Measurements from ENCODE around the gene CHL1.

Gene CHL1

GRCh38 chr3:373193-373779, 176.7 kb downstream of the CHL1 start:
- no peak for DNase-seq (ENCODE audit: low read depth, low spot score)
- no peak overlapping the region for H3K27ac ChIP-seq

DNA sequence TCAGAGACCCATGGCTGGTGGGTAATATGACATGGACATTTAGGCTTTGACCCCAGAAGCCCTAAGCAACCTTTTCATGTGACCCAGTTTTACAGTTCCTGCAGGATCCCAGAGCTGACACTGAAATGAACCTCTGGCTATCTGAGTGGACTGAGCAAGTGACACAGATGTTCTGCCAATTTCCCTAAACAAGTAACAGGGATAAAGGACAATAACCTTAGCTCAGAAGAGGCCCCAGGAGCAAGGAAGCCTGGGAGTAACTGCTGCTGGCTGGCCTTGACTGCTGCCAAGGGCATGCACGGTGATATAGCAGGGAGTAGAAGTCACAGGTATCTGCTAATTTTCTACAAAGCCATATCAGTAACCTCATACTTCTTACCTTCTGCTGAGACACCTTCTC, 177.9 kb downstream of the CHL1 start:
- DNase-seq (ENCODE audit: low read depth, low spot score), result no peak
- H3K27ac ChIP-seq, result no peak overlapping the region

DNA sequence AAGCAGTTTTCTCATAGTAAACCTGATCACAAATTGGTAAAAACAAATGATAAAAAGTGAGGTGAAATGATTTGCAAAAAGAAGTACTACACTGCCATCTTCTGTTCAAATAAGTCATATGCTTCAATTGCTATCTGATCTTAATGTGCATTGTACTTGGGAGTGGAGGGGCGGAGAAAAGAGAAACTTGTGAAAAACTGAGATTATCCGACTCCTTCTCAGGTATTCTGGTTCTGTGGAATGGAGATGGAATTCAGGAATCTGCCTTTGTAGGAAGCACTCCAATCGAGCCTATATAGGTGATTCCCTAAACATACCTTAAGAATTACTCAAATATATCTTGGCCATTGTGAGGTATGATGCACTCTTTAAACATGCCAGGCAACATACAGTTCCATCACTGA, 180.6 kb downstream of the CHL1 start:
- H3K27ac ChIP-seq, result peak overlapping the region; percentile 62
- DNase-seq (ENCODE audit: low read depth, low spot score), result no peak

GRCh38 chr3:380801-381200, 184.2 kb downstream of the CHL1 start:
- H3K27ac ChIP-seq, result no peak overlapping the region
- no peak for DNase-seq (ENCODE audit: low read depth, low spot score)

DNA sequence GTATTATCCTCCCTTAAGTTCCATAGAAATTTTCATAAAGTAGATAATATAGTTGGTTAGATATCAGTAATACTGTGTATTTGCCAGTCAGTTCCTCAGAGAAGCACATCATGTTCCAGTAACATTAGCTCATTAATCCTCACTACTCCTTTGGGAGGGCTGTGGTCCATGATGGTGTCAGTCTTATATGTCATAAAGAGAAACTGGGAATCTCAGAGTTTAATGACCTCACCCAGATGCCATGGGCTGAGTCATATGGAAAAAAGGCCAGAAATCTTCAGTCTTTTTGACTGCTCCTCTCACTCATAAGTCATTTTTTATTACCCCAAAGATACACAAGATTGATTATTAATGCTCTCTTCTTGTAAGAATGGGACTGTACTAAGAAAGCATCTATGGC, 188.6 kb downstream of the CHL1 start:
- H3K27ac ChIP-seq, result peak overlapping the region; percentile 20
- peak; percentile 51 for DNase-seq (ENCODE audit: low read depth, low spot score)

DNA sequence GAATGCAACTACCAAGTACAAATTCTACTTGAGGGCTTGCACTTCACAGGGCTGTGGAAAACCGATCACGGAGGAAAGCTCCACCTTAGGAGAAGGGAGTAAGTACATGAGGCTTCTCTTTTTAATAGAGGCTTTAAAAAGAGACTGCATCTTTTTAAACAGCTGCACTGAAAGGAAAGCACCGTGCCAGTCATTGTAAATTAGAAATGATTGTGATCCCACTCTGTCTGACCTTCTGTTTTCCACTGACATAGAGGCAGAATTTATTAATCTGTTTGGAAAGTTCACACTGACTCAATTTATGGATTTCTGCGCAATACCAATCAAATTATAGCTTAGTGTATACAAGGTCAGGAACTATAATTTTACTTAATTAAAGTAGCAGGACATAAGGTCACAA, 198.2 kb downstream of the CHL1 start:
- no peak overlapping the region for H3K27ac ChIP-seq
- DNase-seq (ENCODE audit: low read depth, low spot score), result no peak

GRCh38 chr3:396293-396692, 199.7 kb downstream of the CHL1 start:
- no peak overlapping the region for H3K27ac ChIP-seq
- no peak for DNase-seq (ENCODE audit: low read depth, low spot score)

- no peak overlapping the region for H3K27ac ChIP-seq
- no peak for DNase-seq (ENCODE audit: low read depth, low spot score)
These were observed 203.1 kb downstream of the CHL1 start for GRCh38 chr3:399647-400046.

DNA sequence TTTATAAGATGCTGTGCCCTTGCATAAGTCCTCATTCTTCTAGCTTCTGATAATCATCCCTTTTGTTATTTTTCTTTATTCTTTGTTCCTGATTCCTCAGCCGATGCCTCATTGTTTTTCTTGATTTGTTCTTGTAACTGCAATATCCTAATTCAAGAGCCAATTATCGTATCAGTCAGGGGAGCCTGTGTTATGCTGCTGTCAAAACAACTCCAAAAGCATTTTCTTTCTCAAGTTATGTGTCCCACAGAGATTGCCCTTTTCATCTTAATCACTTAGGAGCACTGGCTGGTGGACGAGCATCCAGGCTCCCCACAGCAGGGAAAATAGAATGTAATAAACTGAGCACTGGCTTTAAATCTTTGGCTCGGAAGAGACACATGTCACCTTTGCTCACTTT, 207.3 kb downstream of the CHL1 start:
- no peak overlapping the region for H3K27ac ChIP-seq
- no peak for DNase-seq (ENCODE audit: low read depth, low spot score)

DNA sequence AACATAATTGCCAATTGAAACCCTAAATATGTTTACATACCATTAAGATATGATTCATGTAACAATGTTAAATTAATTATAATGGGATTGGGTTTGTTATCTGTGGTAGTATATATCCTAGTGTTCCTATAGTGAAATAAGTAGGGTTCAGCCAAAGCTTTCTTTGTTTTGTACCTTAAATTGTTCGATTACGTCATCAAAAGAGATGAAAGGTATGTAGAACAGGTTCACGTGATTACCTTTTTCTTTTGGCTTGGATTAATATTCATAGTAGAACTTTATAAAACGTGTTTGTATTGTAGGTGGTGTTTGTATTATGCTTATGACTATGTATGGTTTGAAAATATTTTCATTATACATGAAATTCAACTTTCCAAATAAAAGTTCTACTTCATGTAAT, 212.4 kb downstream of the CHL1 start:
- DNase-seq (ENCODE audit: low read depth, low spot score), result no peak
- H3K27ac ChIP-seq, result no peak overlapping the region

- H3K27ac ChIP-seq, result no peak overlapping the region
- no peak for DNase-seq (ENCODE audit: low read depth, low spot score)
These were observed 214.7 kb downstream of the CHL1 start for GRCh38 chr3:411226-411625.

DNA sequence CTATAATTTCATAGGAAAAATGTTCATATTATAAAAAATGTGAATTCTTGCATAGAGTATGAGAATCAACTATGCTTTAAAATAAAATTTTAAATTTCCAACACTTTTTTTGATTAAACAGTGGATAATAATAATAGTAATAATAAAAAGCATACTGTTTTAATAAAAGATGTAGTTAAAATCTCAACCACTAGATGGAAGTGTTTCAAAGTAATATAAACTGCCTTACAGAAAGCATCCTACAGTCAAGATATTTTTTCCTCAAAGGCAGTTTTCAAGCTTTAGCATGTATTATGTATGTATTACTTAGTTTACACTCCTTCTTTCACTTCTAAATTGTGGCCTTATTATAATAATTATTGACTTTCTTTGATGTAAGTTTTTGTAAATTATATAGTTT, 217.5 kb downstream of the CHL1 start:
- no peak overlapping the region for H3K27ac ChIP-seq
- DNase-seq (ENCODE audit: low read depth, low spot score), result no peak

DNA sequence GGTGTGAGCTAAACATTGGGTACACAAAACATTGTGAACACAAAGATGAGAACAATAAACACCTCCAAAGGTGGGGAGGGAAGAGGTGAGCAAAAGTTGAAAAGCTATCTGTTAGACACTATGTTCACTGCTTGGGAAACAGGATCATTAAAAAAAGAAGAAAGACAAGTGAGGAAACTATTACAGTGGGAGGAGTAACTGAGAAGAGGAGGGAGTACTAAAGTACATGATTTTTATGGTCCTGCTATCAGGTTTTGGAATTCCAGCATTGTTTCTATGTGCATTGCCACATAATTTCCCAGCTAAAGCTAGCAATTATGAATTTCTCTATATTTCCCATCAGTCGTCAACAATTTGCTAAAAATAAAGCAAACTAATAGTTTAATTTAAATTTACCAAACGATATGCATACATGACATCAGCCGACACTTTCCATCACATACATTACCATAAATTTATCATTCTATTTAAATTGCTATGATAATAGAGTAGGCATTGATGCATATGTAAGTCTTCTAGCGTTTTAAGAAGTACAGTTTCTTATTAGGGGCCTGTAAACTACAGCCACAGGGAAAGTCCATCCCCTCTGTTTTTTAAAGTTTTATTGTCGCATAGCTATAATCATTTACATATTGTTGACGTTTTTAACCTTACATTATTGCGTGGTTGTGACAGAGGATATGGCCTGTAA, 221.8 kb downstream of the CHL1 start:
- no peak overlapping the region for H3K27ac ChIP-seq
- no peak for DNase-seq (ENCODE audit: low read depth, low spot score)

DNA sequence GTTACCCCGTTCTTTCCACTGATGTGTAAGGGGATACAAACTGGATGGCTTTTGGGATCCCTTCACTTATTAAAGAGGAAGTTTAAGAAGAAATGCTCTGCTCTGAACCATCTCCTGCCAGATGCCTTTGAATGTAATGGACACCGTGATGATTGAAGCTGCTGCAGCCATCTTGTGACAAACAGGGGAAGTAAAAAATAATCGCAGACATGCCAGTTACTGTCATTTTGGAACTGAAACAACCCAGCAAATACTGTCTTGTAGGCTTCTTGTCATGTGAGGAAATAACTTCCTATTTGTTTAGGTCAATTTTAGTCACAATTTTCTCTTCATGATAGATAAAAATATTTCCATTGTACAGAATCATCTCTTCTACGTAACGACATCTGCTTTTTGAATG, 224.0 kb downstream of the CHL1 start:
- no peak for DNase-seq (ENCODE audit: low read depth, low spot score)
- no peak overlapping the region for H3K27ac ChIP-seq

DNA sequence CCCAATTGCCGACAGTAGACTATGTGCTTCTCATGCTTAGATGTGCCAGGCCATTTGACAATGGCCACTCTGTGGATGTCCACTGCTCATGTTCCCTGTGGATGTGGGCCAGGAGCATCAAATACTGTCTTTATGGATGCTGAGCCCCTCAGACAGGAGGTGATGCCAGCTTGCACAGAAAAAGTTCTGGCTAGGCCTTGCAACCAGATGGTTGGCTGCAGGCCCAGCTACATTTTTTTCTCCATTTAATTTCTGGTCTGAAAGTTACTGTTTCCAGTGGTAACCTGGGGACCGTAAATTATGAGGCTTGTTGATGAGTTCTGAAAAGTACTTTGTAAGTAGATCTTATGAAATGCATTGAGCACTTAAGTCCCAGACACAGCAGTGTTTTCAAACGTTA, 228.5 kb downstream of the CHL1 start:
- H3K27ac ChIP-seq, result peak overlapping the region; percentile 83
- DNase-seq (ENCODE audit: low read depth, low spot score), result no peak

GRCh38 chr3:426072-426471, 229.5 kb downstream of the CHL1 start:
- DNase-seq (ENCODE audit: low read depth, low spot score), result peak; percentile 52
- H3K27ac ChIP-seq, result peak overlapping the region; percentile 83

DNA sequence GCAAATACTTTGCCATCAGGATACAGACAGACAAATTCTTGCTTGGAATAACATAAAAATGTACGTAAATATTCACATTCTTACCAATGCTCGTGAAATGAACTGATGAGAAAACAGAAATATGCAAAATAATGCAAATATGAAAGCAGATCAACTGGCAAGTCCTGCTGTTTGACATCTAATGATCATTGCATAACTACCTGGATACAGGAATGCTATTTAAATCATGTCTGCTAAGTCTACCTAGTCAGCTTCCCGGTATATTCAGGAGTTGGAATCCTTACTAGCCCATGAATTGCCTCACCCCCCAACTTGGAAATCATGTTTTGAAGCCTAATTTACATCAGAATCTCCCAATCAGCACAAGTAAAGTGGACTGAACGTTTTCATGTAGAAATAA, 230.6 kb downstream of the CHL1 start:
- peak overlapping the region; percentile 83 for H3K27ac ChIP-seq
- DNase-seq (ENCODE audit: low read depth, low spot score), result no peak

DNA sequence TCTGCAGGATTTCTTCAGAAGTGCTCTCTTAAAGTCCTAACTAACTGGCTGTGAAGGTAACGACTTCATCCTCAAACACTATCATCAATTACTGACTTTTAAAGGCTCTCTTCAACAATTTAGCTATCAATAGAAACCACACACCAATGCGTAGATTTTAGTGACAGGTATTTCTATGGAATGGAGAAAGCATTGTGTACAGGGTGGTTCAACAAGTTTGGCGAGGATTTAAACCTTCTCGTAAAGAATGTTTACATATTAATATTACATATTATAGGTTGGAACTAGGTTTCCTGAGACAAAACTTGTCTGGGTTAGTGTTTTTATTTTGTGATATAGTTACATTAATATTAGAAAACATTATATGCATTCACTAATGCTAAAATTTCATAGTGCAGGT, 233.6 kb downstream of the CHL1 start:
- no peak for DNase-seq (ENCODE audit: low read depth, low spot score)

GRCh38 chr3:435161-435560, 238.6 kb downstream of the CHL1 start:
- peak overlapping the region; percentile 4 for H3K27ac ChIP-seq
- no peak for DNase-seq (ENCODE audit: low read depth, low spot score)

More for the DNA sequence above, 233.6 kb downstream of the CHL1 start:
- peak overlapping the region; percentile 8 for H3K27ac ChIP-seq

DNA sequence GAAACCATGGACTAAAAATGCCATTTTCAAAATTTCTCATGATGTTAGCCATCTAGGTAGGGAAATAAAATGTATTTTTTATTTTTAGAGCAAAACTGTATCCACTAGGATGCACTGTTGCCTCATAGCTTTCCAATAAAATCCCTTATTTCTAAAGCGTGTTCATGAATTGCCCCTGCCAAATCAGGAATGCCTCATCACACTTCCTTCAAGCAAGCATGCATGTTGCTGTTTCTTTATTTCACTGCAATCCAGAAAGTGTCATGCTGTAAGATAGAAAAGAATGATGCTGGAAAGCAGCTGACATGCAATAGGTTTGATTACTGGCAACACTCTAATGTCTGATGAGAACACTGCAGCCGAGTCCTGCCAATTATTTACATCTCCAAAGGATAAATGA, 239.5 kb downstream of the CHL1 start:
- DNase-seq (ENCODE audit: low read depth, low spot score), result no peak

GRCh38 chr3:440826-441225, 244.3 kb downstream of the CHL1 start:
- peak; percentile 57 for DNase-seq (ENCODE audit: low read depth, low spot score)

More for the DNA sequence above, 239.5 kb downstream of the CHL1 start:
- no peak overlapping the region for H3K27ac ChIP-seq

GRCh38 chr3:445960-446359, 249.4 kb downstream of the CHL1 start:
- no peak for DNase-seq (ENCODE audit: low read depth, low spot score)
- H3K27ac ChIP-seq, result no peak overlapping the region

More at GRCh38 chr3:440826-441225, 244.3 kb downstream of the CHL1 start:
- H3K27ac ChIP-seq, result peak overlapping the region; percentile 81
